HEK293T (cell line): ENCODE data around the gene DECR2.

Experiments
- ARNT ChIP-seq: fragments of 450-650 bp; IDR thresholded peaks from 2 replicates; pipeline ENCODE4 v1.6.1; 2017; ENCODE audit warnings: mild to moderate bottlenecking
- FOXM1 ChIP-seq: fragments of 450-650 bp; IDR thresholded peaks from 2 replicates; pipeline ENCODE4 v1.6.1; 2017; ENCODE audit warnings: mild to moderate bottlenecking, borderline replicate concordance
- HDGF ChIP-seq: fragments of 450-650 bp; IDR thresholded peaks from 2 replicates; pipeline ENCODE4 v1.6.1; 2017; ENCODE audit warnings: antibody characterized with exemption, borderline replicate concordance
- SUZ12 ChIP-seq: fragments of 450-650 bp; IDR thresholded peaks from 2 replicates; pipeline ENCODE4 v1.6.1; 2016; ENCODE audit warnings: mild to moderate bottlenecking
- TARDBP ChIP-seq: fragments of 450-650 bp; IDR thresholded peaks from 2 replicates; pipeline ENCODE4 v1.6.1; 2016

DNA sequence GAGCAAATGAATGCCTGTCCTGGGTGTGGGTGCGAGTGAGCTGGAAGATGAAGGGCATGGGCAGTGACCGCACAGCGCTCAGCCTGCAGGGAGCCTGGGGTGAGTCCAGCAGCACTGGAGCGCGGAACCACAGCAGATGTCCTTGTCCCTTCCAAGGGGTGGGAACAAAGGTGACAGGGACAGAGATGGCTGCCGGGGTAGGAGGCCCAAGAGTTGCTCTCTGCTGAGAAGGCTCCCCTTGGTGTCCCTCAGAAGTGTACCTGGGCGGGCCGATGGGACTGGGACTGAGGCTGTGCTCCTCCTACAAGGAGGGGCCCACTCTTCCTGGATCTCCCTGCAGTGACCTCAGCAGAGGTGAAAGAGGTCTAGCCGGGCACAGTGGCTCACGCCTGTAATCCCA is 12.3 kb upstream of the DECR2 start:
- TF ChIP-seq ARNT: no peak
- TF ChIP-seq TARDBP: no peak
- no peak for TF ChIP-seq SUZ12
- no peak for TF ChIP-seq HDGF
- TF ChIP-seq FOXM1: no peak
